GM10266 (cell line): ENCODE results near the gene CLDN11.

Experiments
- DNase-seq: peaks from one replicate; pipeline ENCODE4 v3.0.0; 2012; ENCODE audit errors: extremely low spot score
- CTCF ChIP-seq: IDR thresholded peaks from 2 replicates; pipeline ENCODE4 v1.5.1; 2012; ENCODE audit warnings: mild to moderate bottlenecking, low read depth; ENCODE audit not compliant: control insufficient read depth, insufficient read depth; ENCODE audit errors: missing control alignments

Gene CLDN11

GRCh38 chr3:170419557-170420087 is 954 bp downstream of the CLDN11 start:
- no peak for TF ChIP-seq CTCF
- DNase-seq = peak; percentile 56

- no peak for TF ChIP-seq CTCF
- peak; percentile 43 for DNase-seq
These were observed 1.7 kb downstream of the CLDN11 start for GRCh38 chr3:170420307-170420821.

GRCh38 chr3:170421111-170421641 is 2.5 kb downstream of the CLDN11 start:
- TF ChIP-seq CTCF = no peak
- DNase-seq = no peak

- no peak for TF ChIP-seq CTCF
- peak; percentile 38 for DNase-seq
These were observed 3.1 kb downstream of the CLDN11 start for GRCh38 chr3:170421758-170422157.

- no peak for TF ChIP-seq CTCF
- DNase-seq = no peak
These were observed 4.4 kb downstream of the CLDN11 start for GRCh38 chr3:170423001-170423615.

GRCh38 chr3:170424879-170425278 is 6.2 kb downstream of the CLDN11 start:
- no peak for DNase-seq
- no peak for TF ChIP-seq CTCF
